OCI-LY7 (cell line): ENCODE results near the gene PXMP4.

Source experiments
- CTCF ChIP-seq: fragments of 200-600 bp; sonication (generic); conservative IDR thresholded peaks from 2 replicates; pipeline ENCODE4 v1.5.1; 2014; ENCODE audit warnings: mild to moderate bottlenecking, antibody characterized with exemption, low read length, moderate library complexity, mixed read lengths
- EZH2phosphoT487 ChIP-seq: fragments of 200-600 bp; sonication (generic); IDR thresholded peaks from 2 replicates; pipeline ENCODE4 v1.6.1; 2018; ENCODE audit warnings: low read depth, borderline replicate concordance, mild to moderate bottlenecking, mixed run types, antibody characterized with exemption, low read length, moderate library complexity, mixed read lengths

- no peak for TF ChIP-seq CTCF
- TF ChIP-seq EZH2phosphoT487: no peak
Observed at GRCh38 chr20:33727115-33727479, 7.0 kb upstream of the PXMP4 start.
